ENCODE measurements around the gene CLGN.
A peak's percentile ranks its signal among the peaks of the same experiment; 100 is the strongest.
"Not testable (repeated sequence)": the region's sequence is repeated elsewhere in the genome, so short reads cannot be mapped to it uniquely, and the experiment has no call there.

The CLGN gene, protein sequence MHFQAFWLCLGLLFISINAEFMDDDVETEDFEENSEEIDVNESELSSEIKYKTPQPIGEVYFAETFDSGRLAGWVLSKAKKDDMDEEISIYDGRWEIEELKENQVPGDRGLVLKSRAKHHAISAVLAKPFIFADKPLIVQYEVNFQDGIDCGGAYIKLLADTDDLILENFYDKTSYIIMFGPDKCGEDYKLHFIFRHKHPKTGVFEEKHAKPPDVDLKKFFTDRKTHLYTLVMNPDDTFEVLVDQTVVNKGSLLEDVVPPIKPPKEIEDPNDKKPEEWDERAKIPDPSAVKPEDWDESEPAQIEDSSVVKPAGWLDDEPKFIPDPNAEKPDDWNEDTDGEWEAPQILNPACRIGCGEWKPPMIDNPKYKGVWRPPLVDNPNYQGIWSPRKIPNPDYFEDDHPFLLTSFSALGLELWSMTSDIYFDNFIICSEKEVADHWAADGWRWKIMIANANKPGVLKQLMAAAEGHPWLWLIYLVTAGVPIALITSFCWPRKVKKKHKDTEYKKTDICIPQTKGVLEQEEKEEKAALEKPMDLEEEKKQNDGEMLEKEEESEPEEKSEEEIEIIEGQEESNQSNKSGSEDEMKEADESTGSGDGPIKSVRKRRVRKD

DNA sequence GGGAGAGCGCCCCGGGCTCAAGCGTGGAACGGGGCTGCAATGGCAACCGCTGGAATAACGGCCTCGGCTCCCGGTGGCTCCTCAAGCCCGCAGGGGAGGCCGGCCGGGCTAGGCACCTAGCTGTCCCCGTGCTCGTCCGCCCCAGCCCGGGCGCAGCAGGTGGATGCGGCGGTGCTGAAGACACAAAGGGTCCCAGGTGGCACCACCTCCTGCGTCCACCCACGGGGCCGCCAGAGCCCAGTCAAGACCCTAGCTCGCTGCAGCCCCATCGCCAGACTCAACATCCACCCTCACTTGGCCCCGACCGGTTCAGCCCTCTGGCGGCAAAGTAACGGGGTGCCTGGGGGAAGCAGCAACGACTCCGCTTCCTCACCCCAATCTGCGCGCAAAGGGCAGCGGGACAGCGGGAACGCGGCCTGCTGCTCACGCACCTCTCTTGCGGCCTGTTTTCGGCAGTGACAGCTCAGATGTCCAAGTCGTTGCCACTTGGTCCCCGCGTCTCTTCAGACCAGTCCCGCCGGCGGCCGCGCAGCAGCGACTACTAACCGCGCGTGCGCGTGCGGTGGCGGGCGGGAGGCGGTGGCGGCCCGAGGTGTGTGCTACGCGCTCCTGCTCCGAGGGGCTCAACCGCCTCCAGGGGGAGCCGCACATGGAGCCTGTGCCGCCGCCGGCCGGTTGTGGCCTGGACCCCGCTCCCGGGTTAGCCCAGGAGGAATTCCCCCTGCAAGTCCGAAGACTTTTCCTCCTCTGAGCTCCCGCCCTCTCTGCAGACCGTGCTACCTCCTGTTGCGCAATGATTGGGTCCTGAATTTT, at the start of gene CLGN:
Gene CLGN, minus strand, starts transcription at position 543 of the 813 bp plus-strand sequence. CDS start 14,570 bp downstream, outside the sequence.
- H3K27me3 Mint-ChIP-seq: peaks cover 27 to 51% of the 10 kb centered on the region in 2 donors
- peak; percentile 56 for DNase-seq
- no peak within 1 kb of the TSS for H3K27ac Mint-ChIP-seq
- peak; percentile 92 for ATAC-seq (replicated peaks)
- H3K4me3 Mint-ChIP-seq: peak within 1 kb of the TSS; percentile 79 to 82
- no peaks in the 10 kb centered on the region for H3K9me3 Mint-ChIP-seq
- H3K4me1 Mint-ChIP-seq: peaks cover 5 to 7% of the 10 kb centered on the region in 2 donors
- H3K36me3 Mint-ChIP-seq: no peaks in the 10 kb centered on the region

DNA sequence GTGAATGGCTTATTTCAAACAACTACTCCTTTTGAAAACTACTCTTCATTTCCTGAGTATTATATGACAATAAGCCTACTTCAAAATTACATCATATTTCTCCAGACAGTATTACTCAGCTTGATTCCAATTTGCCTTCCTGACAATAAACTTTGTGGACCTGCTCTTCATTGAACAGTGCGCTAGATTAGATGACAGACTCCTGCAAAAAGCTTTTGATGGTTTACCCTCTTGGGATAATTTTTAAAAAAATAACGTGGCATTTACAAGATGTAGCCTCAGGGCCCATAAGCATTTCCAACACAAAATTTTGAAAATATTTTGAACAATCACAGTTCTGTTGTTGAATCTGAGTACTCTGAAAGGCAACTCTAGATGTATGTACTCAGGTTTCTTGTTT, 44.7 kb upstream of the CLGN start:
- no peaks in the 10 kb centered on the region for H3K9me3 Mint-ChIP-seq
- peaks cover 24% of the 10 kb centered on the region in 2 donors for H3K27me3 Mint-ChIP-seq

DNA sequence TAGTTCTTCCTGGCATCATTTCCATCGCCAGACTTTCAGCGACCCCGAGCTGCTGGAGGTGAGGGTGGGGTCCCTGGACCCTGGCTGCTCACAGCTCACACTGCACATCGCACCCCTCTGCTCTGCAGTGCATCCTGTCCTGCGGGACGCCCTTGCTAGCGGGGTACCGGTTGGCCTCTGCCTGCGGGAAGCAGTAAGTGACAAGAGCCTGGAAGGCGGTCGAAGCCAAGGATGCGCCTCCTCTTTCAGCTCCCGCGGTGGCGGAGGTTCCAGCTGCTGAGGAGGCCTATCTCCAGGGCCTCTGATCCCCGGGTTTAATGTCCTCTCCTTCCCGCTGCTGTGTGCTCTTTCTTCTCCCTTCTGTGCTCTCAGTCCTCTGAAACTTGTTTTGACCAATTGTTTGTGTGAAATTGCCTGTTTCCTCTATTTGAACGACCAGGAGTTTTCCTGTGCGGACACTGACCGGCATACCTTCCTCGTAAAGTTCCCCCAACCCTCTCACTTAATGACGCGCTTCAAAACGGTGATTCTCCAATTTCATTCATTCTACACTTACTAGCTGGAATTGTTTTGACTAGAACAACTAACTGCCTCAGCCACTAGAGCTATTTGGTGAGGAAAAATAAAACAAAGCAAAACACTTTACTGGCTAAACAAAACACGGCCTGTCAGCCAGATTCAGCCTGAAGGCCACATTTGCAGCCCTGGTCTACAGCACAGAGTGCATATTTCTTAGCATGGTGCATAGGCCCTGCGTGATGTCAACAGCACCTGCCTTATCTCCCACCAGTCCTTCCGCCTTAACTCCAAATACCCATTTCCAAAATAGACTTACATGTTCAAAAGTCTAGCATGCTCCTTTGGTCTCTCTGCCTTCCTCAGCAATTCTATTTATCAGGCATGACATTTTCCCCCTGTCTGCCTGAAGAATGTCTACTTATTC, 42.6 kb upstream of the CLGN start:
- Mint-ChIP-seq H3K27me3 (peaks cover 26 to 29% of the 10 kb centered on the region in 2 donors), H3K36me3 (no peaks in the 10 kb centered on the region), H3K9me3 (no peaks in the 10 kb centered on the region), H3K27ac (no peak overlapping the region), H3K4me3 (no peak overlapping the region), H3K4me1 (no peaks in the 10 kb centered on the region)
- no peak for DNase-seq
- ATAC-seq (replicated peaks): no peak

More for the DNA sequence above, 44.7 kb upstream of the CLGN start:
- Mint-ChIP-seq H3K36me3 (no peaks in the 10 kb centered on the region), H3K27ac (no peak overlapping the region), H3K4me3 (no peak overlapping the region), H3K4me1 (no peaks in the 10 kb centered on the region)
- no peak for ATAC-seq (replicated peaks)
- no peak for DNase-seq

DNA sequence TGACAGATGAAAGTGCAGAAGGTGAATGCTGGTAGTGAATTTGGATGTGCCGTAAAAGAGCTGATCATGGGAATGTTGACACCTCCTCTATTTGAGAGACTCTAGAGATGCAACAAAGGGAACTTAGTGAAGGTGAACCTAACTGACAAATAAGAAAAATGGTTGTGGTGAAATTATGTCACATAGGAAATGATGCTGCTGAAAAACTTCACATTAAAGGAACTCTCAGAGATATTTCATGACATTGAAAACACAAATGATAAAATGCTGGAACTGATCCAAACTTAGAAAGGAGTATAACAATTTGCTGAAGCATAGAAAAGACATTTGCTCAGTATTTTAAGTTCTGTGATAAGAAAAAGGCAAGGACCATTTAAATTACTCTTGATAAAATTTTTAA, 38.7 kb upstream of the CLGN start:
- H3K36me3 Mint-ChIP-seq: no peaks in the 10 kb centered on the region
- ATAC-seq (replicated peaks) (no peak), DNase-seq (no peak)
- H3K27ac Mint-ChIP-seq: no peak overlapping the region
- H3K4me1 Mint-ChIP-seq: no peaks in the 10 kb centered on the region
- no peak overlapping the region for H3K4me3 Mint-ChIP-seq
- H3K27me3 Mint-ChIP-seq: peaks cover 24 to 25% of the 10 kb centered on the region in 2 donors
- no peaks in the 10 kb centered on the region for H3K9me3 Mint-ChIP-seq

DNA sequence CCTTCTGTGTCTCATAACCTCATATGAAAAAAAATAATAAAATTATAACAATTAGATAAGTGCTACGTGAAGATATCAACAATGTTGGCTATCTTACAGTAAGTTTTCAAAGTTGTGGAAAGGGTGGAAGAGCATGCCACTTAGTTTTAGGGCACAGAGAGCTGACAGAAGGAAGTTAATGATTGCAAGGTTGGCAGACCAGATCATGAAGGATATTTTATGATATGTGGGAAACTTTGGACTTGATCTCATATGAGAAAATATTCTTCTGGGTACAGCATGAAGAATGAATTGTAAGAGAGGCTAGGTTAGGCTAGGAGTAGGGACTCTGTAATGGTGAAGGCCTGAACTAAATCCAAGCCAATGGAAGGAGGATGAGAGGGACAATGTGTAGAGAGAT, 36.2 kb upstream of the CLGN start:
- Mint-ChIP-seq H3K9me3 (no peaks in the 10 kb centered on the region), H3K27me3 (peaks cover 6 to 9% of the 10 kb centered on the region in 2 donors)

DNA sequence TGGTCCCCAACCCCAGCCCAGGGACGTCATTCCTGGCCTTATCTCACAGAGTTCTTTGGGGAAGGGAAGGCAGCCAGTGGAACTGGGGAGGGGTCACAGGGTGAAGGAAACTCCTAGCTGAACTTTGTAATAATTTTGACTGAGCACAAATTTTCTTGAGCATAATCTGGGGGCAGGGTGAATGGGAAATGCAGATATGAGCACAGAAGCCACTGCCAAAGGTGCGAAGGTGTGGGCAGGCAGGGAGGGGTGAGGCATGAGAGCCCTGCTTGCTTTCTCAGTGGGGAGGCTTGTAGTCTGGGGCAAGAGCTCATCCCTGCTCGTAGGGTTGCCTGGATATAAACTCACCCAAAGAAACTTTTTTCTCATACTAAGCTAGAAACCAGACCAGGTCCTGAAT, 35.7 kb upstream of the CLGN start:
- Mint-ChIP-seq H3K36me3 (no peaks in the 10 kb centered on the region), H3K27ac (no peak overlapping the region), H3K4me1 (no peaks in the 10 kb centered on the region)

More for the DNA sequence above, 36.2 kb upstream of the CLGN start:
- no peaks in the 10 kb centered on the region for H3K36me3 Mint-ChIP-seq
- H3K4me1 Mint-ChIP-seq: no peaks in the 10 kb centered on the region
- no peak overlapping the region for H3K4me3 Mint-ChIP-seq
- no peak overlapping the region for H3K27ac Mint-ChIP-seq
- no peak for ATAC-seq (replicated peaks)
- DNase-seq: no peak

DNA sequence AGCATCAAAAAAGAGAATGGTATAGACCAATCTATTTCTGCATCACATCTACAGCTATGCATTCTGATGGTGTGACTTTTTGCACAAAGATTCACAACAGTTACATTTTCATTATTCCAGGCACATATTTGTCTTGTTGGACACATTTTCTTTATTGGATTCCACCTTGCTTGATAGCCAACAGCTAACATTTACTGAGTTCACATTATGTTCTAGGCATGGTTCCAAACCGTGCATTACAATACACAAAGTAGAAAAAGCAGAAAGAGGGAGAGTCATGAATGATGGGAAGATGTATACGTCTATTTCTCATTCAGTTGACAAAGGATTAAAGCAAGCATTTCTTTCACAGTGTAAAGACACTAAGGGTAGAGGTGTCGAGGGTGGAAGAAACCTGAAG, 22.9 kb upstream of the CLGN start:
- H3K4me1 Mint-ChIP-seq: no peaks in the 10 kb centered on the region
- peaks cover 30 to 45% of the 10 kb centered on the region in 2 donors for H3K27me3 Mint-ChIP-seq
- H3K36me3 Mint-ChIP-seq: no peaks in the 10 kb centered on the region

More for the DNA sequence above, 35.7 kb upstream of the CLGN start:
- Mint-ChIP-seq H3K4me3 (no peak overlapping the region), H3K9me3 (no peaks in the 10 kb centered on the region), H3K27me3 (peaks cover 5 to 11% of the 10 kb centered on the region in 2 donors)
- ATAC-seq (replicated peaks) (no peak), DNase-seq (no peak)

DNA sequence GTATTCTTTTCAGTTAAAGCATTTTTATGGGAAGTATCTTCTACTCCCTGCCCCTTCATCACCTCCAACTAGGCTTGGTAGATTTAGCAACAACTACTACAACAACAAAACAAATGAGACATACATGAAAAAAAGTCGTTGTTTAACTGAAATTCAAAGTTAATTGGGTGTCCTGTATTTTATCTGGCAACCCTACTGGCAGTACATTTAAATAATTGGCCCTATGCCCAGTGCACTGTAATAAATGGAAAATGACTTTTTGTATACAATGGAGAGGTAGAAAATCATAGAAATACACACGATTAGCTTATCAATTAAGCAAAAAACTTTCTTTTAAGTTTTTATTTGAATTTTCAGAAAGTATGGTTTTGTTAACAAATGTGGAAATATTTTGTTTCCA, 21.4 kb upstream of the CLGN start:
- Mint-ChIP-seq H3K4me1 (no peaks in the 10 kb centered on the region), H3K27ac (no peak overlapping the region), H3K9me3 (peaks cover 0 to 5% of the 10 kb centered on the region in 2 donors), H3K4me3 (no peak overlapping the region), H3K36me3 (no peaks in the 10 kb centered on the region), H3K27me3 (peaks cover 34 to 36% of the 10 kb centered on the region in 2 donors)
- DNase-seq (no peak), ATAC-seq (replicated peaks) (no peak)

More for the DNA sequence above, 22.9 kb upstream of the CLGN start:
- Mint-ChIP-seq H3K27ac (no peak overlapping the region), H3K9me3 (no peaks in the 10 kb centered on the region), H3K4me3 (no peak overlapping the region)
- ATAC-seq (replicated peaks) (no peak), DNase-seq (no peak)

DNA sequence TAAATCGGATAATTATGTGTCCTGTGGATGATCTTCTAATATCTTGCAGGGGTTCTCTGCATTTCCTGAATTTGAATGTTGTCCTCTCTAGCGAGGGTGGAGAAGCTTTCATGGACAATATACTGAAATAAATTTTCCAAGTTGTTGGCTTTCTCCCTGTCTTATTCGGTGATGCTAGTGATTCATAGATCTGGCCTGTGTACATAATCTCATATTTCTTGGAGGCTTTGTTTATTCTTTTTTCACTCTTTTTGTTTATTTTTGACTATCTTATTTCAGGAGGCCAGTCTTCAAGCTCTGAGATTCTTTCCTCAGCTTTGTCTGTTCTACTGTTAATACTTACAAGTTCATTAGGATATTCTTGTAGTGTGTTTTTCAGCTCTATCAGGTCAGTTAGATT, 20.7 kb upstream of the CLGN start:
- ATAC-seq (replicated peaks): no peak
- no peaks in the 10 kb centered on the region for H3K4me1 Mint-ChIP-seq
- H3K4me3 Mint-ChIP-seq: no peak overlapping the region

DNA sequence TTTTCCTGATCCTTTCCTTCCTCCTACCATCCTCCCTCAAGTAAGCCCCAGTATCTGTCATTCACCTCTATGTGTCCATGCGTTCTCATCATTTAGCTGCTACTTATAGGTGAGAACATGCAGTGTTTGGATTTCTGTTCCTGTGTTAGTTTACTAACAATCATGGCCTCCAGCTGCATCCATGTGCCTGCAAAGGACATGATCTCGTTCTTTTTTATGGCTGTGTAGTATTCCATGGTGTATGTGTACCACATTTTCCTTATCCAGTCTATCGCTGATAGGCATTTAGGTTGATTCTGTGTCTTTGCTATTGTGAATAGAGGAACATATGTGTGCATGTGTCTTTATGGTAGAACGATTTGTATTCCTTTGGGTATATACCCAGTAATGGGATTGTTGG, 16.9 kb upstream of the CLGN start:
- H3K4me1 Mint-ChIP-seq; ATAC-seq (replicated peaks); DNase-seq: not testable (repeated sequence)

More for the DNA sequence above, 20.7 kb upstream of the CLGN start:
- Mint-ChIP-seq H3K27me3 (peaks cover 30 to 36% of the 10 kb centered on the region in 2 donors), H3K9me3 (peaks cover 0 to 5% of the 10 kb centered on the region in 2 donors), H3K36me3 (no peaks in the 10 kb centered on the region), H3K27ac (no peak overlapping the region)
- DNase-seq: no peak

DNA sequence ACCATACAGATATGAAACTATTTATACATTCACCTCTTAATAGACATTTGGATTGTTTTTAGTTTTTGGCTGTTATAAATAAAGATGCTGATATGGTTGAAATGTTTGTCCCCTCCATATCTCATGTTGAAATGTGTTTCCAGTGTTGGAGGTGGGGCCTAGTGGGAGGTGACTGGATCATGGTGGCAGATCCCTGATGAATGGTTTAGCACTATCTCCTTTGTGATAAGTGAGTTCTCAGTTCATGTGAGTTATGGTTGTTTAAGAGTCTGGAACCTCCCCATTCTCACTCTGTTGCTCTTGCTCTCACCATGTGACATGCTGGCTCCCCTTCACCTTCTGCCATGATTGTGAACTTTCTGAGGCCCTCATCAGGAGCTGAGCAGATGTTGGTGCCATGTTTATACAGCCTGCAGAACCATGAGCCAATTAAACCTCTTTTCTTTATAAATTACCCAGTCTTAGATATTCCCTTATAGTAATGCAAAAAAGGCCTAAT, 12.2 kb upstream of the CLGN start:
- H3K4me1 Mint-ChIP-seq: no peaks in the 10 kb centered on the region
- no peak for DNase-seq
- H3K27me3 Mint-ChIP-seq: peaks cover 0 to 9% of the 10 kb centered on the region in 2 donors
- ATAC-seq (replicated peaks): no peak
- H3K27ac Mint-ChIP-seq: no peak overlapping the region
- H3K36me3 Mint-ChIP-seq: no peaks in the 10 kb centered on the region
- H3K4me3 Mint-ChIP-seq: no peak overlapping the region
- H3K9me3 Mint-ChIP-seq: peaks cover 0 to 4% of the 10 kb centered on the region in 2 donors

More for the DNA sequence above, 16.9 kb upstream of the CLGN start:
- H3K36me3 Mint-ChIP-seq, H3K4me3 Mint-ChIP-seq, H3K27ac Mint-ChIP-seq, H3K9me3 Mint-ChIP-seq: not testable (repeated sequence)
- peaks cover 27 to 35% of the 10 kb centered on the region in 2 donors for H3K27me3 Mint-ChIP-seq

DNA sequence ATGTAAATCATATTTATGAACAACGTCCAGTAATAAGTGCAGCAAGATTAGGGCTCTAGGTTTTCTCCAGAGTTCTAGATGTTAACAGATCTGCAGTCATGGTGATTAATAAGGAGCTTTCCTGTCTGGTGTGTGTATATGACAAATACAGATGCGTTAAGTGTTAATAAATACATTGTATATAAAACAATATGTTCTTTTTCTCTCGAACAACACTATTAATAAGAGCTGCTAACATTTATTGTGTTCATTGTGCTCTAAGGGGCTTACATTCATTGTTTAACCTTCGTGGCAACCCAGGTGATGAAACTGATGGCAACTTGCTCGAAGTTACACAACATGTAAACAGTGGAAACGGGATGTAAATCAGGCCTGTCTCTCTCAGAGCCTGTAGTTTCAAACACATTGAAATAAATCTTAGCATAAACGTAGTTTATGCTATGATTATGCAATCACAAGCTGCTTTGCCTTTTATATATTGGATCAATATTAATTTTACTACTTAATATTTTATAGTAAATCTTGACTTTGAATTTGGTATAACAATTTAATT, 547 bp upstream of the CLGN start:
- no peak overlapping the region for H3K27ac Mint-ChIP-seq
- no peak for DNase-seq
- no peak for ATAC-seq (replicated peaks)
- H3K4me3 Mint-ChIP-seq: peak overlapping the region; percentile 79 to 82
- no peaks in the 10 kb centered on the region for H3K36me3 Mint-ChIP-seq
- peaks cover 27 to 57% of the 10 kb centered on the region in 2 donors for H3K27me3 Mint-ChIP-seq
- H3K4me1 Mint-ChIP-seq: peaks cover 5 to 7% of the 10 kb centered on the region in 2 donors
- no peaks in the 10 kb centered on the region for H3K9me3 Mint-ChIP-seq

DNA sequence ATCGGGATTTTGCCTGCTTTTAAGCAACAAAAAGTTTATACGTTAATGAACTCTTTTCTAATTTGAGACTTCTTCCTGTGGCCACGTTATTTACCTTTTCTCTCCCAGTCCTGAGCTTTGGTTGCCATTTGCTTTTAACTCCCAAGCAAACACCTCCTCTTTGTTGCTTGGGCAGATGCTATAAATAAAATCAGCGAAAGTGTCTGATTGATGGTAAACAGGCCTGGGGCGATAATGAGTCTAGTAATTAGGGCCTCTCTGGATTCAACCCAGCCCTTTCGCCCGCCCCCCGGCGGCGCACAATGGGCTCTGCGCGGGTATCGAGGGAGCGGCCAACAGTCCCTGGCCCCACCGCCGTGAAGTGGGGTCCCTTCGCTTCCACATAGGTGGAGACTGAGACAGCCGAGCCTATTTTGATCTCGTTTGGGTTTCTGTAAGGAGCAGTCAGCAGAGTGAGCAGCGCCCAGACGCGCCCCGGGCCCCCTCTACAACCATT, 790 bp downstream of the CLGN start:
- Mint-ChIP-seq H3K4me3 (peak overlapping the region; percentile 79 to 82), H3K9me3 (no peaks in the 10 kb centered on the region), H3K27ac (no peak overlapping the region), H3K4me1 (peaks cover 5 to 7% of the 10 kb centered on the region in 2 donors), H3K27me3 (peaks cover 27 to 46% of the 10 kb centered on the region in 2 donors), H3K36me3 (no peaks in the 10 kb centered on the region)
- peak; percentile 42 to 46 for ATAC-seq (replicated peaks)
- DNase-seq: peak; percentile 1
